ENCODE measurements around the gene PLPPR5. TPM values are rescaled to one million over a fixed set of nuclear protein-coding genes. Genes with fewer than 3 reads are reported as not detected.

PLPPR5 gene
- total and polyA plus RNA-seq, 10 donors: not detected

- Histone ChIP-seq H3K4me1 (no peaks in the 10 kb centered on the region), H3K27ac (no peak overlapping the region), H3K4me3 (no peak overlapping the region), H3K9me3 (no peaks in the 10 kb centered on the region), H3K36me3 (no peaks in the 10 kb centered on the region), H3K27me3 (replicated peaks in 1 of 7) (no peaks in the 10 kb centered on the region)
- WGBS, 5 donors: 65 to 96% (median 70%) methylated on average over 2 of the region's 2 CpGs
- intact Hi-C loops (cut with DNase I; ENCODE audit: low total_unique reads): no loop called here
- no peak for DNase-seq
- TF ChIP-seq CTCF (IDR thresholded peaks at IDR 0.05 in 8 of 11, conservative IDR thresholded peaks at IDR 0.05 in 3 of 11) (no peak), POLR2AphosphoS5 (IDR thresholded peaks at IDR 0.05) (no peak), POLR2A (IDR thresholded peaks at IDR 0.05) (no peak)
Measured at GRCh38 chr1:98906809-98907208, 97.9 kb downstream of the PLPPR5 start.

- no peak for DNase-seq
- Histone ChIP-seq H3K36me3 (no peaks in the 10 kb centered on the region), H3K9me3 (no peaks in the 10 kb centered on the region), H3K4me1 (no peaks in the 10 kb centered on the region), H3K27me3 (replicated peaks in 1 of 7) (no peaks in the 10 kb centered on the region), H3K27ac (no peak overlapping the region), H3K4me3 (no peak overlapping the region)
- intact Hi-C loops (cut with DNase I; ENCODE audit: low total_unique reads): no loop called here
- TF ChIP-seq POLR2A (IDR thresholded peaks at IDR 0.05): no peak
- no peak for TF ChIP-seq CTCF (IDR thresholded peaks at IDR 0.05 in 8 of 11, conservative IDR thresholded peaks at IDR 0.05 in 3 of 11)
- TF ChIP-seq POLR2AphosphoS5 (IDR thresholded peaks at IDR 0.05): no peak
- 73 to 86% (median 78%) methylated on average over 3 of the region's 3 CpGs for WGBS, 5 donors
Measured at GRCh38 chr1:98906361-98906760, 98.3 kb downstream of the PLPPR5 start.

- Histone ChIP-seq H3K4me1 (no peaks in the 10 kb centered on the region), H3K27me3 (replicated peaks in 1 of 7) (no peaks in the 10 kb centered on the region), H3K9me3 (no peaks in the 10 kb centered on the region), H3K4me3 (no peak overlapping the region), H3K36me3 (no peaks in the 10 kb centered on the region), H3K27ac (no peak overlapping the region)
- no peak for DNase-seq
- intact Hi-C loops (cut with DNase I; ENCODE audit: low total_unique reads): no loop called here
- TF ChIP-seq POLR2A (IDR thresholded peaks at IDR 0.05) (no peak), POLR2AphosphoS5 (IDR thresholded peaks at IDR 0.05) (no peak), CTCF (IDR thresholded peaks at IDR 0.05 in 8 of 11, conservative IDR thresholded peaks at IDR 0.05 in 3 of 11) (no peak)
- WGBS, 5 donors: 82 to 94% (median 85%) methylated on average over 4 of the region's 4 CpGs
Measured at GRCh38 chr1:98904684-98905083, 100.0 kb downstream of the PLPPR5 start.

GRCh38 chr1:98903726-98904125 is 100.9 kb downstream of the PLPPR5 start:
- Histone ChIP-seq H3K4me3 (no peak overlapping the region), H3K4me1 (no peaks in the 10 kb centered on the region), H3K9me3 (no peaks in the 10 kb centered on the region), H3K36me3 (no peaks in the 10 kb centered on the region), H3K27ac (no peak overlapping the region), H3K27me3 (replicated peaks in 1 of 7) (no peaks in the 10 kb centered on the region)
- DNase-seq: no peak
- 85 to 93% (median 90%) methylated on average over 1 of the region's 1 CpG for WGBS, 5 donors
- TF ChIP-seq POLR2A (IDR thresholded peaks at IDR 0.05): no peak
- no peak for TF ChIP-seq CTCF (IDR thresholded peaks at IDR 0.05 in 8 of 11, conservative IDR thresholded peaks at IDR 0.05 in 3 of 11)
- TF ChIP-seq POLR2AphosphoS5 (IDR thresholded peaks at IDR 0.05): no peak
- intact Hi-C loops (cut with DNase I; ENCODE audit: low total_unique reads): no loop called here
